HepG2 (cell line): ENCODE results near the gene STAG3. TPM values are rescaled to one million over a fixed set of nuclear protein-coding genes. Genes with fewer than 3 reads are reported as not detected.

Experiments
- CBFB ChIP-seq: sonication (generic); formaldehyde crosslinking; IDR thresholded peaks from 2 replicates; pipeline ENCODE4 v1.4.0; 2020; ENCODE audit warnings: missing genetic modification reagents
- CREB1 ChIP-seq, 2 experiments: fragments of 450-650 bp in 1 of 2; IDR thresholded peaks; 2 replicates each; pipeline ENCODE4 v1.6.1; 2016 to 2017; ENCODE audit warnings: control low read depth in 1 of 2, mild to moderate bottlenecking in 1 of 2, missing compliant biosample characterization in 1 of 2, missing genetic modification characterization in 1 of 2
- CSRNP2 ChIP-seq: sonication (generic); formaldehyde crosslinking; conservative IDR thresholded peaks from 2 replicates; pipeline ENCODE4 v1.8.0; 2022; ENCODE audit warnings: low read depth, missing genetic modification reagents
- DNMT3B ChIP-seq: conservative IDR thresholded peaks from 2 replicates; pipeline ENCODE4 v1.6.1; 2016; ENCODE audit warnings: missing biosample characterization, control low read depth
- GABPB1 ChIP-seq: IDR thresholded peaks from 2 replicates; pipeline ENCODE4 v1.6.1; 2016; ENCODE audit warnings: mild to moderate bottlenecking, missing genetic modification reagents, moderate library complexity, missing compliant biosample characterization
- GFI1 ChIP-seq: sonication (generic); formaldehyde crosslinking; IDR thresholded peaks from 2 replicates; pipeline ENCODE4 v1.5.0; 2020; ENCODE audit warnings: missing genetic modification reagents, mild to moderate bottlenecking, borderline replicate concordance
- MXD4 ChIP-seq: IDR thresholded peaks from 2 replicates; pipeline ENCODE4 v1.6.1; 2016; ENCODE audit warnings: mild to moderate bottlenecking, missing biosample characterization, missing genetic modification reagents
- NAIF1 ChIP-seq: sonication (generic); formaldehyde crosslinking; IDR thresholded peaks from 2 replicates; pipeline ENCODE4 v1.5.0; 2020; ENCODE audit warnings: mild to moderate bottlenecking, missing genetic modification reagents, borderline replicate concordance
- NR2F6 ChIP-seq, 2 experiments: IDR thresholded peaks; 2 replicates each; pipeline ENCODE4 v1.6.1; 2016; ENCODE audit warnings: antibody characterized with exemption in 1 of 2, mild to moderate bottlenecking in 1 of 2
- POLR2AphosphoS5 ChIP-seq: IDR thresholded peaks from 2 replicates; pipeline ENCODE4 v1.6.1; 2012; ENCODE audit warnings: low read depth, low read length
- RBM22 ChIP-seq: fragments of 200-400 bp; formaldehyde crosslinking; optimal IDR thresholded peaks from 2 replicates; pipeline ENCODE3; 2017; ENCODE audit warnings: mild to moderate bottlenecking, low read length, moderate library complexity
- SMAD9 ChIP-seq: sonication (generic); formaldehyde crosslinking; IDR thresholded peaks from 2 replicates; pipeline ENCODE4 v1.5.1; 2020; ENCODE audit warnings: mild to moderate bottlenecking, missing genetic modification reagents
- SNAI1 ChIP-seq: sonication (generic); formaldehyde crosslinking; IDR thresholded peaks from 2 replicates; pipeline ENCODE4 v1.5.0; 2020; ENCODE audit warnings: mild to moderate bottlenecking, missing genetic modification reagents, borderline replicate concordance
- SP4 ChIP-seq: sonication (generic); formaldehyde crosslinking; IDR thresholded peaks from 2 replicates; pipeline ENCODE4 v1.8.1; 2023; ENCODE audit warnings: mild to moderate bottlenecking, missing genetic modification reagents
- TARDBP ChIP-seq: sonication (generic); formaldehyde crosslinking; IDR thresholded peaks from 2 replicates; pipeline ENCODE4 v1.8.0; 2022; ENCODE audit warnings: mild to moderate bottlenecking, missing genetic modification reagents
- TBX3 ChIP-seq: fragments of 450-650 bp; IDR thresholded peaks from 2 replicates; pipeline ENCODE4 v1.6.1; 2017; ENCODE audit warnings: antibody characterized with exemption, mild to moderate bottlenecking, inconsistent platforms, borderline replicate concordance
- TCF7L2 ChIP-seq: IDR thresholded peaks from 2 replicates; pipeline ENCODE4 v1.6.1; 2011; ENCODE audit warnings: mild to moderate bottlenecking, low read depth, low read length, moderate library complexity
- THRA ChIP-seq: sonication (generic); formaldehyde crosslinking; IDR thresholded peaks from 2 replicates; pipeline ENCODE4 v1.4.0; 2020; ENCODE audit warnings: missing genetic modification reagents, borderline replicate concordance
- ZFP41 ChIP-seq: sonication (generic); formaldehyde crosslinking; IDR thresholded peaks from 2 replicates; pipeline ENCODE4 v1.4.0; 2020; ENCODE audit warnings: mild to moderate bottlenecking, missing genetic modification reagents, borderline replicate concordance
- ZNF138 ChIP-seq: sonication (generic); formaldehyde crosslinking; IDR thresholded peaks from 2 replicates; pipeline ENCODE4 v1.5.0; 2020; ENCODE audit warnings: mild to moderate bottlenecking, low read depth, missing genetic modification reagents
- ZNF264 ChIP-seq: sonication (generic); formaldehyde crosslinking; IDR thresholded peaks from 2 replicates; pipeline ENCODE4 v1.4.0; 2020; ENCODE audit warnings: missing genetic modification reagents
- ZNF383 ChIP-seq: sonication (generic); formaldehyde crosslinking; IDR thresholded peaks from 2 replicates; pipeline ENCODE4 v1.4.0; 2020; ENCODE audit warnings: missing genetic modification reagents, mild to moderate bottlenecking, borderline replicate concordance
- ZNF451 ChIP-seq: sonication (generic); formaldehyde crosslinking; IDR thresholded peaks from 2 replicates; pipeline ENCODE4 v1.5.0; 2020; ENCODE audit warnings: mild to moderate bottlenecking, missing genetic modification reagents
- ZNF501 ChIP-seq: sonication (generic); formaldehyde crosslinking; IDR thresholded peaks from 2 replicates; pipeline ENCODE4 v1.5.1; 2020; ENCODE audit warnings: mild to moderate bottlenecking, moderate library complexity, missing genetic modification reagents
- ZNF577 ChIP-seq: sonication (generic); formaldehyde crosslinking; IDR thresholded peaks from 2 replicates; pipeline ENCODE4 v1.4.0; 2020; ENCODE audit warnings: mild to moderate bottlenecking, low read depth, missing genetic modification reagents, borderline replicate concordance
- ZNF614 ChIP-seq: IDR thresholded peaks from 2 replicates; pipeline ENCODE4 v1.6.1; 2018; ENCODE audit warnings: missing biosample characterization, missing genetic modification reagents, inconsistent platforms, borderline replicate concordance
- ZNF766 ChIP-seq: sonication (generic); formaldehyde crosslinking; IDR thresholded peaks from 2 replicates; pipeline ENCODE4 v1.5.0; 2020; ENCODE audit warnings: missing genetic modification reagents, borderline replicate concordance
- ZNF788 ChIP-seq: sonication (generic); formaldehyde crosslinking; IDR thresholded peaks from 2 replicates; pipeline ENCODE4 v1.5.0; 2020; ENCODE audit warnings: mild to moderate bottlenecking, missing genetic modification reagents, borderline replicate concordance
- ZNF790 ChIP-seq: sonication (generic); formaldehyde crosslinking; IDR thresholded peaks from 2 replicates; pipeline ENCODE4 v1.8.0; 2022; ENCODE audit warnings: missing genetic modification reagents, mild to moderate bottlenecking, borderline replicate concordance
- ZNF816 ChIP-seq: sonication (generic); formaldehyde crosslinking; IDR thresholded peaks from 2 replicates; pipeline ENCODE4 v1.8.0; 2022; ENCODE audit warnings: missing genetic modification reagents, mild to moderate bottlenecking, borderline replicate concordance
- polyA plus RNA-seq, 8 experiments: library from polyadenylated mRNA; depleted of rRNA in 3 of 8; stranded (reverse) in 7 of 8; unstranded in 1 of 8; fragments of >200 nt; fragmentation: Illumina TruSeq in 4 of 8; extraction: Trizol in 4 of 8; gene quantifications; 2 replicates each; pipeline versions ENCODE4 v1.2.1 to v1.2.3, GENCODE V29; 2011 to 2016; ENCODE audit warnings: low read depth in 4 of 8, missing spikeins in 1 of 8, mixed read lengths in 1 of 8; ENCODE audit not compliant: insufficient read depth in 1 of 8
- total RNA-seq, 5 experiments: library from RNA; depleted of rRNA; stranded (reverse); fragments of >200 nt; fragmentation: Illumina TruSeq; extraction: Trizol; gene quantifications; 2 replicates each; pipeline ENCODE4 v1.2.3, GENCODE V29; 2016; ENCODE audit warnings: low read depth in 1 of 5

STAG3 gene
- total and polyA plus RNA-seq, 2 of the 13 experiments (the other 11 are each of a cell fraction or from before 2014, with no cell fraction given): 0.09 to 0.33 TPM

GRCh38 chr7:100247152-100247757, 69.5 kb downstream of the STAG3 start (continued):
- TF ChIP-seq DNMT3B (CRISPR knock-in tag): no peak
- no peak for TF ChIP-seq CREB1 (IDR thresholded peaks at IDR 0.05)
- TF ChIP-seq CREB1 (CRISPR knock-in tag; IDR thresholded peaks at IDR 0.05): no peak
- no peak for TF ChIP-seq SMAD9
- TF ChIP-seq GFI1 (CRISPR knock-in tag): no peak
- no peak for TF ChIP-seq NAIF1 (CRISPR knock-in tag)
- TF ChIP-seq ZNF451 (CRISPR knock-in tag): no peak
- TF ChIP-seq CBFB (CRISPR knock-in tag): peak; percentile 60; the same call in 1 of the 2 replicates
- no peak for TF ChIP-seq ZNF790 (CRISPR knock-in tag)
- no peak for TF ChIP-seq ZNF264
- TF ChIP-seq TARDBP (CRISPR knock-in tag): peak; percentile 64; the same call in 1 of the 2 replicates
- 0 out of 2 replicates have a peak, but pooled peaks have one; percentile 23 for TF ChIP-seq SP4 (CRISPR knock-in tag)
- peak; percentile 26; the same call in 1 of the 2 replicates for TF ChIP-seq THRA (CRISPR knock-in tag)
- TF ChIP-seq ZFP41 (CRISPR knock-in tag): no peak
- peak; percentile 51; the same call in 1 of the 2 replicates for TF ChIP-seq NR2F6 (IDR thresholded peaks at IDR 0.05)
- TF ChIP-seq NR2F6 (CRISPR knock-in tag; IDR thresholded peaks at IDR 0.05): peak; percentile 74
- no peak; the same call in 1 of the 2 replicates for TF ChIP-seq ZNF501 (CRISPR knock-in tag)
- no peak for TF ChIP-seq TCF7L2
- no peak for TF ChIP-seq SNAI1 (CRISPR knock-in tag)
- no peak for TF ChIP-seq ZNF577
- TF ChIP-seq RBM22: no peak
- TF ChIP-seq TBX3: no peak
- TF ChIP-seq ZNF816 (CRISPR knock-in tag): no peak
- no peak for TF ChIP-seq ZNF383 (CRISPR knock-in tag)
- TF ChIP-seq ZNF788 (CRISPR knock-in tag): peak; percentile 17; the same call in 1 of the 2 replicates
- TF ChIP-seq POLR2AphosphoS5: no peak
- 0 out of 2 replicates have a peak, but pooled peaks have one; percentile 24 for TF ChIP-seq GABPB1
- TF ChIP-seq ZNF614 (CRISPR knock-in tag): peak; percentile 38; the same call in 1 of the 2 replicates
- TF ChIP-seq ZNF138 (CRISPR knock-in tag): no peak
- no peak for TF ChIP-seq MXD4 (CRISPR knock-in tag)
- TF ChIP-seq CSRNP2: no peak
- TF ChIP-seq ZNF766 (CRISPR knock-in tag): no peak
